Small intestine (tissue), 7 donors: ENCODE data around the gene RPL13A. TPM values are rescaled to one million over a fixed set of nuclear protein-coding genes. Genes with fewer than 3 reads are reported as not detected.
"Not testable (repeated sequence)": the region's sequence is repeated elsewhere in the genome, so short reads cannot be mapped to it uniquely, and the experiment has no call there.

Experiments
- DNase-seq, 2 donors: peaks; one replicate each; pipeline versions ENCODE4 v3.0.0 to v3.0.0-alpha.2; 2013
- FAIRE-seq: peaks from 2 replicates; lab custom pipeline; 2012; peaks lifted over from hg19 to GRCh38; lab: Jason Lieb, UNC
- H3K27ac ChIP-seq, 3 donors: one replicate each; pipeline ENCODE4 v1.5.1; 2013; ENCODE audit warnings: low read length in 2 of 3, mild to moderate bottlenecking in 2 of 3, control low read depth in 1 of 3, inconsistent platforms in 1 of 3, low read depth in 1 of 3, moderate library complexity in 1 of 3
- H3K27me3 ChIP-seq, 3 donors: one replicate each; pipeline ENCODE4 v1.6.1; 2013; ENCODE audit warnings: low read length in 3 of 3, inconsistent platforms in 1 of 3; ENCODE audit not compliant: control insufficient read depth in 3 of 3, insufficient read depth in 3 of 3
- H3K36me3 ChIP-seq, 3 donors: one replicate each; pipeline ENCODE4 v1.6.1; 2013; ENCODE audit warnings: low read length in 3 of 3, inconsistent platforms in 1 of 3, low read depth in 1 of 3, mild to moderate bottlenecking in 1 of 3, moderate library complexity in 1 of 3; ENCODE audit not compliant: control insufficient read depth in 3 of 3, insufficient read depth in 2 of 3
- H3K4me1 ChIP-seq, 3 donors: one replicate each; pipeline ENCODE4 v1.6.1; 2013; ENCODE audit warnings: low read length in 2 of 3, inconsistent platforms in 1 of 3, low read depth in 1 of 3, mild to moderate bottlenecking in 1 of 3, moderate library complexity in 1 of 3; ENCODE audit not compliant: control insufficient read depth in 3 of 3, insufficient read depth in 2 of 3
- H3K4me3 ChIP-seq, 3 donors: one replicate each; pipeline ENCODE4 v1.5.1; 2013; ENCODE audit warnings: low read length in 3 of 3, control low read depth in 1 of 3, inconsistent platforms in 1 of 3, low read depth in 1 of 3, mild to moderate bottlenecking in 1 of 3, moderate library complexity in 1 of 3
- H3K9me3 ChIP-seq, 2 donors: one replicate each; pipeline ENCODE4 v1.6.1; 2013; ENCODE audit warnings: low read depth in 1 of 2, low read length in 1 of 2; ENCODE audit not compliant: control insufficient read depth in 2 of 2, insufficient read depth in 1 of 2
- WGBS, 3 donors: extraction: QIAGEN DNeasy Blood & Tissue Kit; methylation state at CpG; one replicate each; pipeline ENCODE4 v1.1.7; 2013; 5-methylcytosine and 5-hydroxymethylcytosine counted together
- polyA plus RNA-seq, 4 donors: library from polyadenylated mRNA; stranded (reverse) in 3 of 4; unstranded in 1 of 4; fragments of 200-250 nt in 3 of 4; fragments of 120-200 nt in 1 of 4; gene quantifications; one replicate each; pipeline versions ENCODE4 v1.2.1 to v1.2.3, GENCODE V29; 2013
- donor health status: healthy with polysubstance abuse.
- donor health status: control.
- donor health status: control.
- donor health status: Bipolar disorder and iron deficiency.
- donor health status: healthy.

Gene RPL13A
- polyA plus RNA-seq, 4 donors, result 2,350 to 5,026 (median 3,831) TPM

- DNase-seq, result no peak
- WGBS, 3 donors, result 66 to 87% (median 71%) methylated on average over 25 of the region's 25 CpGs
- no peak for FAIRE-seq
- no peak overlapping the region for H3K4me3 ChIP-seq
- peak overlapping the region in 2 of 3 donors; percentile 28 to 51 for H3K27ac ChIP-seq
- H3K9me3 ChIP-seq, result no peaks in the 10 kb centered on the region
- H3K4me1 ChIP-seq, result peaks cover 0 to 8% (median 0%) of the 10 kb centered on the region in 3 donors
- peaks cover 0 to 6% (median 0%) of the 10 kb centered on the region in 3 donors for H3K27me3 ChIP-seq
- H3K36me3 ChIP-seq, result peaks cover 0 to 54% (median 7%) of the 10 kb centered on the region in 3 donors
These were observed 17.4 kb upstream of the RPL13A start for GRCh38 chr19:49469828-49470614.

- H3K36me3 ChIP-seq, result peaks cover 0 to 48% (median 4%) of the 10 kb centered on the region in 3 donors
- DNase-seq, result no peak
- no peak for FAIRE-seq
- H3K4me1 ChIP-seq, result peaks cover 0 to 8% (median 0%) of the 10 kb centered on the region in 3 donors
- no peak overlapping the region for H3K4me3 ChIP-seq
- H3K9me3 ChIP-seq, result no peaks in the 10 kb centered on the region
- H3K27ac ChIP-seq, result no peak overlapping the region
- WGBS, 3 donors, result 67 to 79% (median 71%) methylated on average over 8 of the region's 8 CpGs
- peaks cover 0 to 6% (median 0%) of the 10 kb centered on the region in 3 donors for H3K27me3 ChIP-seq
These were observed 16.8 kb upstream of the RPL13A start for GRCh38 chr19:49470615-49470978.

DNA sequence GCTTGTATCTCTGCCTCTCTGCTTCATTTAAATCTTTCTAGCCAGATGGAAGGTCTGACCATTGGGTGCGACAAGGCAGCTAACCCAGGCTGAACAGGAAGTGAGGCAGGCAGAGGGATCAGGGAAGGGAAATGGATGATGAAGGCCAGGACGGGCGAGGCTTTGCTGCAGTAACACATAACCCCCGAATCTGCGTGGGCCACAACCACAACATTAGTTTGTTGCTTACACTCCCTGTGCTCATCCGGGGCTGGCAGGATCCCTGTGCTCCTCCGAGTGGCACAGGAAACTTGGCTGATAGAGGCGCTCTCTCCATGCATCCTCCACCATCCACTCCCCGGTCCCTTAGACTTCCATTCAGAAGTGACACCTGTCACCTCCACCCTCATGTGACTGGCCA is 14.5 kb upstream of the RPL13A start:
- peak overlapping the region in 1 of 3 donors; percentile 55 for H3K27ac ChIP-seq
- no peaks in the 10 kb centered on the region for H3K9me3 ChIP-seq
- no peak for DNase-seq
- no peak overlapping the region for H3K4me3 ChIP-seq
- peaks cover 0 to 32% (median 0%) of the 10 kb centered on the region in 3 donors for H3K36me3 ChIP-seq
- H3K27me3 ChIP-seq, result peaks cover 0 to 6% (median 0%) of the 10 kb centered on the region in 3 donors
- 64 to 73% (median 71%) methylated on average over 9 of the region's 9 CpGs for WGBS, 3 donors
- H3K4me1 ChIP-seq, result peaks cover 0 to 13% (median 0%) of the 10 kb centered on the region in 3 donors
- FAIRE-seq, result no peak

DNA sequence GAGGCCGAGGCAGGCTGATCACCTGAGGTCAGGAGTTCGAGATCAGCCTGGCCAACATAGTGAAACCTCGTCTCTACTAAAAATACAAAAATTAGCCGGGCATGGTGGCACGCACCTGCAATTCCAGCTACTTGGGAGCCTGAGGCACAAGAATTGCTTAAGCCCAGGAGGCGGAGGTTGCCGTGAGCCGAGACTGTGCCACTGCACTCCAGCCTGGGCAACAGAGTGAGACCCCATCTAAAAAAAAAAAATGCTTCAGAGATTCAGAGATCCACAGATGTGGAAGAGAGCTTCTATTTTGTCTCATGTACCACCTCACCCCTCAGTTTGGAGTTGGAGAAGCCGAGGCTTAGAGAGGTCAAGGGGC is 13.9 kb upstream of the RPL13A start:
- Histone ChIP-seq H3K36me3 (peaks cover 0 to 26% (median 0%) of the 10 kb centered on the region in 3 donors), H3K27ac (peak overlapping the region in 2 of 3 donors; percentile 52 to 77), H3K4me3 (peak overlapping the region in 1 of 3 donors; percentile 73), H3K4me1 (peaks cover 0 to 13% (median 0%) of the 10 kb centered on the region in 3 donors)
- not testable (repeated sequence) for DNase-seq, FAIRE-seq, H3K27me3 ChIP-seq, H3K9me3 ChIP-seq
- 55 to 66% (median 56%) methylated on average over 9 of the region's 9 CpGs for WGBS, 3 donors

GRCh38 chr19:49473868-49474541 is 13.4 kb upstream of the RPL13A start, which contains the start of gene FLT3LG:
Gene FLT3LG, plus strand, starts transcription at chr19:49474215. Its CDS starts 425 bp downstream, at chr19:49474640.
- Histone ChIP-seq H3K4me3 (peak within 1 kb of the TSS; percentile 38 to 73 (median 69)), H3K27ac (peak within 1 kb of the TSS; percentile 33 to 77 (median 71)), H3K27me3 (peaks cover 0 to 6% (median 0%) of the 10 kb centered on the region in 3 donors), H3K4me1 (peaks cover 0 to 13% (median 0%) of the 10 kb centered on the region in 3 donors), H3K9me3 (no peaks in the 10 kb centered on the region), H3K36me3 (peaks cover 0 to 21% (median 0%) of the 10 kb centered on the region in 3 donors)
- WGBS, 3 donors, result 0 to 1% (median 1%) methylated on average over 19 to 33 of the region's 33 CpGs
- FAIRE-seq (no peak), DNase-seq (peak; percentile 90 to 92)

DNA sequence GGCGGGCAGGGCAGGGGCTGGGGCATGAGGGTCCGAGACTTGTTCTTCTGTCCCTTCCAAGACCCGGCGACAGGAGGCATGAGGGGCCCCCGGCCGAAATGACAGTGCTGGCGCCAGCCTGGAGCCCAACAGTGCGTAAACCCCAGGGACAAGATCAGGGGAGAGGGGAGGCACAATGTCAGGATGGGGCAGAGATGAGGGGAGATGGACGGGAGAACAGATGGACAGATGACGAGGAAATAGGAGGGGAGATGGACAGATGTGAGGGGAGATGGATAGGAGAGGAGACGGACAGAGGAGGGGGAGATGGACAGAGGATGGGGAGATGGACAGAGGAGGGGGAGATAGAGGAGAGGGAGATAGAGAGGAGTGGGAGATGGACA is 12.9 kb upstream of the RPL13A start:
- Histone ChIP-seq H3K27me3 (peaks cover 0 to 6% (median 0%) of the 10 kb centered on the region in 3 donors), H3K4me3 (peak overlapping the region; percentile 38 to 73 (median 69)), H3K27ac (peak overlapping the region; percentile 33 to 77 (median 71)), H3K9me3 (no peaks in the 10 kb centered on the region), H3K4me1 (peaks cover 0 to 13% (median 0%) of the 10 kb centered on the region in 3 donors), H3K36me3 (peaks cover 0 to 18% (median 0%) of the 10 kb centered on the region in 3 donors)
- WGBS, 3 donors, result 6 to 12% (median 7%) methylated on average over 11 of the region's 11 CpGs
- DNase-seq, result no peak
- no peak for FAIRE-seq

GRCh38 chr19:49475191-49475917 is 12.1 kb upstream of the RPL13A start:
- Histone ChIP-seq H3K9me3 (no peaks in the 10 kb centered on the region), H3K27ac (peak overlapping the region; percentile 33 to 77 (median 71)), H3K4me3 (peak overlapping the region in 2 of 3 donors; percentile 38 to 73), H3K4me1 (peaks cover 0 to 13% (median 0%) of the 10 kb centered on the region in 3 donors), H3K27me3 (peaks cover 0 to 6% (median 0%) of the 10 kb centered on the region in 3 donors), H3K36me3 (peaks cover 0 to 13% (median 0%) of the 10 kb centered on the region in 3 donors)
- WGBS, 3 donors, result 57 to 78% (median 61%) methylated on average over 15 of the region's 15 CpGs
- no peak for FAIRE-seq
- no peak for DNase-seq
